Osteoblast (primary cell): ENCODE data around the gene ARHGAP1. TPM values are rescaled to one million over a fixed set of nuclear protein-coding genes. Genes with fewer than 3 reads are reported as not detected.
A peak's percentile ranks its signal among the peaks of the same experiment; 100 is the strongest.
"Not testable (repeated sequence)": the region's sequence is repeated elsewhere in the genome, so short reads cannot be mapped to it uniquely, and the experiment has no call there.

Experiments used
- DNase-seq: peaks from one replicate; pipeline ENCODE4 v3.0.0; 2011; ENCODE audit warnings: low spot score, mixed read lengths; ENCODE audit not compliant: insufficient read length; ENCODE audit errors: missing footprints
- H2AFZ ChIP-seq: 2 replicates; pipeline ENCODE4 v1.6.0; 2011; ENCODE audit warnings: mild to moderate bottlenecking, low read length
- H3K27ac ChIP-seq: 2 replicates; pipeline ENCODE4 v1.5.1; 2011; ENCODE audit warnings: mild to moderate bottlenecking, low read depth, low read length, moderate library complexity
- H3K27me3 ChIP-seq: 2 replicates; pipeline ENCODE4 v1.6.0; 2012; ENCODE audit warnings: mild to moderate bottlenecking, control low read depth, inconsistent platforms, low read length, moderate library complexity; ENCODE audit not compliant: insufficient read depth
- H3K36me3 ChIP-seq: 2 replicates; pipeline ENCODE4 v1.5.1; 2011; ENCODE audit warnings: mild to moderate bottlenecking, low read length, control low read depth, moderate library complexity; ENCODE audit not compliant: insufficient read depth
- H3K4me1 ChIP-seq: 2 replicates; pipeline ENCODE4 v1.5.1; 2011; ENCODE audit warnings: mild to moderate bottlenecking, low read length, control low read depth, moderate library complexity; ENCODE audit not compliant: insufficient read depth
- H3K4me2 ChIP-seq: 2 replicates; pipeline ENCODE4 v1.6.0; 2011; ENCODE audit warnings: mild to moderate bottlenecking, low read length; ENCODE audit not compliant: insufficient read depth
- H3K4me3 ChIP-seq: fragments of 200-600 bp; sonication (generic); 3 replicates; pipeline ENCODE4 v1.5.1; 2012; ENCODE audit warnings: mild to moderate bottlenecking, low read length, inconsistent platforms; ENCODE audit not compliant: insufficient read depth
- H3K79me2 ChIP-seq: 2 replicates; pipeline ENCODE4 v1.6.0; 2012; ENCODE audit warnings: mild to moderate bottlenecking, low read length, control low read depth, inconsistent platforms; ENCODE audit not compliant: insufficient read depth
- H3K9me3 ChIP-seq: 2 replicates; pipeline ENCODE4 v1.5.1; 2011; ENCODE audit warnings: low read depth, low read length, control low read depth
- H4K20me1 ChIP-seq: 2 replicates; pipeline ENCODE4 v1.6.0; 2012; ENCODE audit warnings: mild to moderate bottlenecking, low read length, control low read depth; ENCODE audit not compliant: insufficient read depth
- CTCF ChIP-seq: IDR thresholded peaks from 2 replicates; pipeline ENCODE4 v1.5.1; 2011; ENCODE audit warnings: mild to moderate bottlenecking, low read depth, low read length, moderate library complexity; ENCODE audit errors: extremely low read depth
- total RNA-seq: library from RNA; depleted of rRNA; stranded (reverse); fragments of >200 nt; gene quantifications from 2 replicates; pipeline ENCODE4 v1.2.3, GENCODE V29; 2012

ARHGAP1 gene
- total RNA-seq, 1 donor, result 88.3 TPM

- no peak for TF ChIP-seq CTCF
- Histone ChIP-seq H4K20me1 (no peaks in the 10 kb centered on the region), H3K4me2 (no peak overlapping the region), H3K36me3 (no peaks in the 10 kb centered on the region), H2AFZ (peak overlapping the region; percentile 36), H3K27ac (no peak overlapping the region), H3K27me3 (no peaks in the 10 kb centered on the region), H3K4me1 (peaks cover 13% of the 10 kb centered on the region), H3K4me3 (no peak overlapping the region), H3K79me2 (no peaks in the 10 kb centered on the region), H3K9me3 (no peaks in the 10 kb centered on the region)
- DNase-seq, result peak; percentile 54
Measured at GRCh38 chr11:46718155-46719019, 18.0 kb upstream of the ARHGAP1 start.

DNA sequence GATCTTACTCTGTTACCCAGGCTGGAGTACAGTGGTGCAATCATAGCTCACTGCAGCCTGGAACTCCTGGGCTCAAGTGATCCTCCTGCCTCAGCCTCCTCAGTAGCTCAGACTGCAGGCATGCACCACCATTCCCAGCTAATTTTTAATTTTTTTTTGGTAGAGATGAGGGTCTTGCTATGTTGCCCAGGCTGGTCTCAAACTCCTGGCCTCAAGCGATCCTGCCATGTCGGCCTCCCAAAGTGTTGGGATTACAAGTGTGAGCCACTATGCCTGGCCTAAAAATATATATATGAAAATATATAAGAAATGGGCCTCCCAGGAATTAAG lies 17.4 kb upstream of the ARHGAP1 start:
- H4K20me1 ChIP-seq, DNase-seq, H2AFZ ChIP-seq, H3K79me2 ChIP-seq, H3K27me3 ChIP-seq, H3K4me2 ChIP-seq, H3K36me3 ChIP-seq, H3K4me3 ChIP-seq, H3K9me3 ChIP-seq, H3K27ac ChIP-seq: not testable (repeated sequence)
- peaks cover 17% of the 10 kb centered on the region for H3K4me1 ChIP-seq

GRCh38 chr11:46712874-46713576 lies 12.6 kb upstream of the ARHGAP1 start:
- H2AFZ ChIP-seq, result no peak overlapping the region
- H3K9me3 ChIP-seq, result no peaks in the 10 kb centered on the region
- H3K36me3 ChIP-seq, result no peaks in the 10 kb centered on the region
- no peak overlapping the region for H3K4me3 ChIP-seq
- no peak overlapping the region for H3K27ac ChIP-seq
- TF ChIP-seq CTCF, result no peak
- H3K79me2 ChIP-seq, result no peaks in the 10 kb centered on the region
- H4K20me1 ChIP-seq, result no peaks in the 10 kb centered on the region
- no peak for DNase-seq
- no peak overlapping the region for H3K4me2 ChIP-seq
- peaks cover 31% of the 10 kb centered on the region for H3K4me1 ChIP-seq
- no peaks in the 10 kb centered on the region for H3K27me3 ChIP-seq

DNA sequence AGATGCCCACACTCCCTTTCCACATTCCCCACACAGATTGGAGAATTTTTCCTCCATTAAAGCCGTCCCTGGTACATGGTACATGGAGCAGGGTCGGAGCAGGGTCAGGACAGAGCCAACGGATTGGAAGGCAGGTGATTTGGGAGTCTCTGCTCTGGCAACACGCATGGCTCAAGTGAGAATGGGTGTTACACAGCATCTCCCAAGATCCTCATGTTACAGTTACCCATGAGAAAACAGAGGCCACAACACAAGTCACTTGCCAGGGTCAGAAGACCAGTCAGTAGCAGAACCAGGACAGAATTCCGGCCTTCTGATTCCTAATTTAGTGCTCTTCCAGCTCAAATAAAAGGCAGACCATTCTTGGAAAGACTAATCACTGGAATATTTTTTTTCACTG lies 10.9 kb upstream of the ARHGAP1 start:
- H3K79me2 ChIP-seq, result no peaks in the 10 kb centered on the region
- peaks cover 3% of the 10 kb centered on the region for H3K36me3 ChIP-seq
- H3K27ac ChIP-seq, result peak overlapping the region; percentile 94
- H4K20me1 ChIP-seq, result no peaks in the 10 kb centered on the region
- H3K4me2 ChIP-seq, result peak overlapping the region; percentile 27
- H2AFZ ChIP-seq, result peak overlapping the region; percentile 56
- no peak overlapping the region for H3K4me3 ChIP-seq
- H3K27me3 ChIP-seq, result no peaks in the 10 kb centered on the region
- no peaks in the 10 kb centered on the region for H3K9me3 ChIP-seq
- no peak for TF ChIP-seq CTCF
- DNase-seq, result peak; percentile 52
- peaks cover 31% of the 10 kb centered on the region for H3K4me1 ChIP-seq
